ENCODE measurements around the gene SLC17A9.

Gene SLC17A9

GRCh38 chr20:62985444-62985778, 32.9 kb downstream of the SLC17A9 start:
- DNase-seq: no peak

GRCh38 chr20:62986257-62986800, 33.8 kb downstream of the SLC17A9 start:
- no peak for DNase-seq

GRCh38 chr20:62987114-62987513, 34.6 kb downstream of the SLC17A9 start:
- no peak for DNase-seq

GRCh38 chr20:62989201-62989601, 36.7 kb downstream of the SLC17A9 start:
- DNase-seq: no peak

GRCh38 chr20:62990306-62990825, 37.9 kb downstream of the SLC17A9 start:
- no peak for DNase-seq

GRCh38 chr20:62991196-62991807, 38.8 kb downstream of the SLC17A9 start:
- no peak for DNase-seq

- DNase-seq: no peak
Observed at GRCh38 chr20:62991863-62992262, 39.4 kb downstream of the SLC17A9 start.

- DNase-seq: no peak
Observed at GRCh38 chr20:62993856-62994494, 41.5 kb downstream of the SLC17A9 start.

- no peak for DNase-seq
Observed at GRCh38 chr20:62994869-62995281, 42.4 kb downstream of the SLC17A9 start.

GRCh38 chr20:62995481-62995880, 43.0 kb downstream of the SLC17A9 start:
- no peak for DNase-seq

GRCh38 chr20:62995898-62996595, 43.5 kb downstream of the SLC17A9 start:
- no peak for DNase-seq

GRCh38 chr20:62996596-62996982, 44.1 kb downstream of the SLC17A9 start:
- no peak for DNase-seq

- no peak for DNase-seq
Observed at GRCh38 chr20:62997417-62998035, 45.0 kb downstream of the SLC17A9 start.

- DNase-seq: no peak
Observed at GRCh38 chr20:62998449-62998848, 45.9 kb downstream of the SLC17A9 start.

GRCh38 chr20:62999580-62999979, 47.1 kb downstream of the SLC17A9 start:
- no peak for DNase-seq

GRCh38 chr20:63000036-63000435, 47.5 kb downstream of the SLC17A9 start:
- no peak for DNase-seq

- DNase-seq: no peak
Observed at GRCh38 chr20:63000958-63001357, 48.4 kb downstream of the SLC17A9 start.

- no peak for DNase-seq
Observed at GRCh38 chr20:63002511-63002910, 50.0 kb downstream of the SLC17A9 start.

GRCh38 chr20:63003546-63003945, 51.0 kb downstream of the SLC17A9 start:
- DNase-seq: no peak

- no peak for DNase-seq
Observed at GRCh38 chr20:63004607-63005364, 52.3 kb downstream of the SLC17A9 start.

GRCh38 chr20:63005365-63005861, 52.9 kb downstream of the SLC17A9 start:
- no peak for DNase-seq

- no peak for DNase-seq
Observed at GRCh38 chr20:63005862-63006539, 53.5 kb downstream of the SLC17A9 start.

Data from femur (tissue), 1 donor.